GM18499 (cell line): ENCODE results near the gene NIN.

Experiments
- ATAC-seq: cut with Tn5 transposase; IDR thresholded peaks from one replicate; pipeline ENCODE4 v1.9.1; 2021; ENCODE audit warnings: moderate number of reproducible peaks; ENCODE audit not compliant: insufficient read depth, unreplicated experiment

NIN gene

GRCh38 chr14:50830932-50831725 lies at the start of gene NIN:
Gene NIN (minus strand): TSS chr14:50831162. CDS start chr14:50822056, 9,106 bp downstream.
- peak; percentile 33 for ATAC-seq

- peak; percentile 84 for ATAC-seq
Observed at GRCh38 chr14:50875359-50876070, 44.6 kb upstream of the NIN start.

- peak; percentile 5 for ATAC-seq
Observed at GRCh38 chr14:50874757-50875156, 43.8 kb upstream of the NIN start.

GRCh38 chr14:50871914-50872732 lies 41.2 kb upstream of the NIN start, which contains the start of gene ABHD12B:
Gene ABHD12B (plus strand): TSS chr14:50872053. CDS start chr14:50872175, 122 bp downstream.
- no peak for ATAC-seq

- ATAC-seq: no peak
Observed at GRCh38 chr14:50871228-50871627, 40.3 kb upstream of the NIN start.

GRCh38 chr14:50865391-50866076 lies 34.6 kb upstream of the NIN start:
- ATAC-seq: no peak

DNA sequence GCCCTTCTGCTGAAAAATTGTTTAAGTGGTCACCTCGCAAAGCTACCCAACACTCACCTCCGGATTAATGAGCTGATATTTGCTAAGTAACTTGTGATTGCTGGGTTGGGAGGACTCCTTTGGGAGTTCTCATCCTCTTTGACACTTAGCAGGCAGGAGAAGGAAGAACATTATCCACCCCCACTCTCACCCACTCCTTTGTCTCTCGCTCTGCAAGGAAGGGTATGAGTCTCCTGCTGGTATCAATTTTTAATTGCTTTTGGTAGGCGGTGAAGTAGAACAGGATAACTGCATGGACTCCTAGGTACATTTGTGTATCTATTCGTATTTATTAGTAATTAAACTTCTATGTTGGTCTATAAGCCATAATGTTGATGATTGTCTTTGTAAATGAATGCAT lies 34.0 kb upstream of the NIN start:
- ATAC-seq: no peak

DNA sequence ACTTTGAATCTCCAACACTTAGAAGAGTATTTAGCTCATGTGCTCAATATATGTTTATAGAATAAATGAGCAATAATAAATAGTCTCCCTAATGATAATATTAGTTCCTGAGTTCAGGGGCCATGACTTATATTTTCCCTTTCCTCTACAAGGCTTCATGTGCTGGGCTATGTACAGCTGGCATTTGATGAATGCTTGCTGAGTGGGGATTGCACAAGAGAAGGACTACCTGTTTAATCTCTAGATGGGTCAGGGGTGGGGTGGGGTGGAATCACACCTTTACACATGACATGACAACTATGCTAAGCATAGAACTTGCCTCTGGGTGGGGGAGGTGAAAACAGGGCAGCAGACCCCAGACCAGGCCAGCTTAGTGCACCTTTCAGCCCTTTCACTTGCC lies 33.3 kb upstream of the NIN start:
- ATAC-seq: no peak

DNA sequence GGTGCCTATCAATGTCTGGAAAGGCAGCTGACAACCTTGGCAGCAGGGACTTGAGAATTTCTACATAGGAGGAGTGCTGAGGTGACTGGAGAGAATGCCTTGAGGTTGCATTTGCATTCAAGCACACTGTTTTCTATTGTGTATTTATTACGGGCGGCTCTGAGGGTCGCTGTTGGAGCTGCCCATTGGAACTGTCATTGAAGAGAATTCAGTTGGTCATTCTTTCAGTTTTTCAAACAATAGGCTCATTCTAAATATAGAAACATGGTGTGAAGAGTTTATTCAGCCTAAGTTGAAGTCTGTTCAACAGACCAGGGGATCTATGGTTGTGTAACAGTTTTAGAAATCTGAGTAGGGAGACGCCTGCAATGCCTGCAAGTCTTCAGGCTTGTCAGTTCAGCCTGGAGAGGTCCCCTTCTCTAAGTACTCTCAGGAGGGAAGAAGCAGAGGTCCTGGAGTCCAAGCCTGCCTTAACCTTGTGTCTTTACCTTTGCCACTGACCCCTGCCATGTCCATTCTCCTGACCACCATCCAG lies 31.1 kb upstream of the NIN start:
- no peak for ATAC-seq

GRCh38 chr14:50860478-50861086 lies 29.6 kb upstream of the NIN start:
- no peak for ATAC-seq

GRCh38 chr14:50859296-50859624 lies 28.3 kb upstream of the NIN start:
- no peak for ATAC-seq

DNA sequence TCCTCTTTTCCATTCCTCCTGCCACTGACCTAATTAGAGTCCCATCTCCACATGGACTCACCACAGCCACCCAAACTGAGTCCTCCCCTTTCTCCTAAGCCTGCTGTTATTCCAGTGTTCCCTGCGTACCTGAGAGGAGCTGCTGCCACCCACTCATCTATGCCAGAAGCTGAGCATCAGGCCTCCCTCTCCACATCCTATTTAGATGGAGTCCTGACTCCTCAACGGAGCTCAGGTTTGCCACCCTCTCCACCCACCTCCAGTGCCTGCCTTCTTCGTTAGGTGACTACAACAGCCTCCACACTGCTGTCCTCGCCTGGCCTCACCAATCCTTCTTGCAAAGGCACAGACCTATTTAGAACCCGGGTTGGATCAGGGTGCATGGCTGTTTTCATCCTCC lies 25.7 kb upstream of the NIN start:
- no peak for ATAC-seq

DNA sequence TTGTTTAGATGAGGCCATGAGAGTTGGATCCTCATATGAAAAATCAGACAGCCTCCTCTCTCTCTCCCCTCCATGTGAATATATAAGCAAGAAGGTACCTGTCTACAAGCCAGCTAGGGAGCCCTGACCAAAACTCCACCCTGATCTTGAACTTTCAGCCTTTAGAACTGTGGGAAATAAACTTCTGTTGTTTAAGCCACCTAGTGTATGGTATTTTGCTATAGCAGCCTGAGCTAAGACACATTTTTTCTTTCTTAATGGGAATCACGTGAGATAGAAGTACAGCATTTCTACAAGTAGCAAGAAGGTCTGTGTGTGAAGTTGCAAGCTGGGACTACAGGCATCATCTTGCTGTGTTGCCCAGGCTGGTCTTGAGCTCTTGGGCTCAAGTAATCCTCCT lies 24.6 kb upstream of the NIN start:
- no peak for ATAC-seq

DNA sequence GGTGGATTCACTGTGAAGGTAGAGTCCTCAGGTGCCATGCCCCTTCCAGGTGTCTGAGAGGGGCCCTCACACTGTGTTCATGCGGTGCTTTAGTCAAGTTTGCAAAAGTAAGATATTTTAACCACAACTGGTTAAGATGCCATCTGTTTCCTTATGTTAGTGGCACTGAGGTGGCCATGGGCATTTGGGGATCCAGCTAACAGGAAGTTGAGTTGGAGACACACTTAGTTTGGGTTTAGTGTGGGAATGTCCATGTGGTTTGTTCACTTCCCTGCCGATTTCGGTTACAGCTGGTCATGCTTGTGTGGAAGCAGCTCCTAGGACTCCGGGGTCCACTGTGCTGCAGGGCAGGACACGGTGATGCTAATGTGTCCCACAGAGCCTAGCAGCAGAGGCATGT lies 23.6 kb upstream of the NIN start:
- ATAC-seq: no peak

DNA sequence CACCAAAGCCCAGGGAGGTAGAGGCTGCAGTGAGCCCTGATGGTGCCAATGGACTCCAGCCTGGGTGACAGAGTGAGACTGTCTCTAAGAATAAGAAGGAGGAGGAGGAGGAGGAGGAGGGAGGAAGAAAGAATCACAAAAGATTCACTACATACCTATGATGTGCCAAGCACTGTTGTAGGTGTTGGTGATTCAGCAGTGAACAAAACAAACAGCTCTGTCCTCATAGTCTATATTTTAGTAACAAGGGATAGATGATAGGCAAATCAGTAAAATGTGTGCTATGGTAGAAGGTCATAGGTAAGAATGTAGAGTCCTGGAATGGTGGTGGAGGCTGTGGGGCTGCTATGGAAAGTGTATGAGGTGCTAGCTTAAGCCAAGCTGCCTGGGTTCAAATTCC lies 22.9 kb upstream of the NIN start:
- no peak for ATAC-seq

GRCh38 chr14:50846226-50846880 lies 15.4 kb upstream of the NIN start:
- ATAC-seq: no peak

DNA sequence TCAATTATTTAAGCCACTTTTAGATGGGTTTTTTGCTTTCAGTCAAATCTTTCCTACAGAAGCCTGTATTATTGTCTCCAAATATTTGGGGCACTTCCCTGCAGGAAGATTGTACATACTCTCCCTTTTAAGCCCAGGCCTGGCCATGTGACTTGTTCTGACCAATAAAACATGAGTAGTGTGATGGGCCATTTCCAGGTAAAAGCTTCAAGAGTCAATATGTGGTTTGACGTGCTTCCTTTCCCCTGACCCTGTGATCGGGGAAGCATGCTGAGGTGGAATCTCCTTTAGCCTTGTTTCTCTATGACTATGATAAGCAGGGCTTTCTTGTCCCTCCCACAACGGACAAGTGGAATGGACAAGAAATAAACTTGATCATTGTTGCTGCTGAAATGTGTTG lies 14.2 kb upstream of the NIN start:
- ATAC-seq: no peak

DNA sequence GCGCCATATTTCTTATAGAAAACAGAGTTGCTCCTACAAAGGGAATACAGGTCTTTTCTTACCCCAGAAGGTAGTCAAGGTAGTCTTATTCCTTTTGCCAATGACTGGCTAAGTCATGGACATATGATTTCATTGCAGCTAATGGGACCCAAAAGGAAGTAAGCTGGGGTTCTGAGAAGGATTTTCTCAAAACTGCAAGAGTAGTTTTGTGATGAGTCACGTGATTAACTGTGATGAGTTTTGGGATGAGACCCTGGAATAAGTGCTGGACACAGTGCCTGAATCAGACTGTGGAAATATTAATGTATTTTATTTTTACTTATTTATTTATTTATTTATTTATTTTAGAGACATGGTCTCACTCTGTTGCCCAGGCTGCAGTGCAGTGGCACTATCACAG lies 13.4 kb upstream of the NIN start:
- ATAC-seq: no peak

GRCh38 chr14:50839691-50840090 lies 8.7 kb upstream of the NIN start:
- no peak for ATAC-seq
